ENCODE results near the gene OR4N2. TPM values are rescaled to one million over a fixed set of nuclear protein-coding genes. Genes with fewer than 3 reads are reported as not detected.
"Not testable (repeated sequence)": the region's sequence is repeated elsewhere in the genome, so short reads cannot be mapped to it uniquely, and the experiment has no call there.

The OR4N2 gene
- total and polyA plus RNA-seq, 4 experiments from 2014 or later, result not detected

- H3K4me3 Mint-ChIP-seq; H3K36me3 ChIP-seq (ENCODE audit: insufficient read depth, low read length); H3K4me1 ChIP-seq (ENCODE audit: insufficient read depth, low read length); H3K27me3 Mint-ChIP-seq; H3K9me3 ChIP-seq (ENCODE audit: control insufficient read depth in 1 of 2, low read length in 2 of 2); POLR2A ChIA-PET (ENCODE audit: partially characterized antibody); H3K4me1 Mint-ChIP-seq; H3K9me3 Mint-ChIP-seq; H3K27ac Mint-ChIP-seq; DNase-seq; H3K27ac ChIP-seq (ENCODE audit: low read depth, low read length); H3K36me3 Mint-ChIP-seq; H3K27me3 ChIP-seq (ENCODE audit: insufficient read depth, low read length); H3K4me3 ChIP-seq (ENCODE audit: low read length in 2 of 2); intact Hi-C loops (cut with micrococcal nuclease); CTCF ChIA-PET (ENCODE audit: partially characterized antibody): not testable (repeated sequence)
Measured at GRCh38 chr14:19813171-19813920, 9.8 kb downstream of the OR4N2 start.

GRCh38 chr14:19819879-19820278, 16.3 kb downstream of the OR4N2 start:
- H3K4me1 ChIP-seq (ENCODE audit: insufficient read depth, low read length); H3K36me3 Mint-ChIP-seq; H3K9me3 ChIP-seq (ENCODE audit: control insufficient read depth in 1 of 2, low read length in 2 of 2); H3K4me3 Mint-ChIP-seq; POLR2A ChIA-PET (ENCODE audit: partially characterized antibody); intact Hi-C loops (cut with micrococcal nuclease); CTCF ChIA-PET (ENCODE audit: partially characterized antibody); DNase-seq; H3K27me3 ChIP-seq (ENCODE audit: insufficient read depth, low read length); H3K4me1 Mint-ChIP-seq; H3K4me3 ChIP-seq (ENCODE audit: low read length in 2 of 2); H3K27ac ChIP-seq (ENCODE audit: low read depth, low read length); H3K27me3 Mint-ChIP-seq; H3K36me3 ChIP-seq (ENCODE audit: insufficient read depth, low read length); H3K27ac Mint-ChIP-seq: not testable (repeated sequence)
- H3K9me3 Mint-ChIP-seq, result peaks cover 3 to 15% (median 9%) of the 10 kb centered on the region in 8 donors

DNA sequence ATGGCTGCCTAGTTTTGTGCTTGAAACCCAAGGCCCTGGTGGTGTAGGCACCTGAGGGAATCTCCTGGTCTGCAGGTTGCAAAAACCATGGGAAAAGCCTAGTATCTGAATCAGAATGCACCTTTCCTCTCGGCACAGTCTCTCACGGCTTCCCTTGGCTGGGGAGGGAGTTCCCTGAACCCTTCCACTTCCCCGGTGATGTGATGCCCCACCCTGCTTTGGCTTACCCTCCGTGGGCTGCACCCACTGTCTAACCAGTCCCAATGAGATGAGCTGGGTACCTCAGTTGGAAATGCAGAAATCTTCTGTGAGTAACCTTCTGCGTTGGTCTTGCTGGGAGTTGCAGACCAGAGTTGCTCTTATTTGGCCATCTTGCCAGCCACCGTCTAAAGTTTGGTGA, 17.4 kb downstream of the OR4N2 start:
- intact Hi-C loops (cut with micrococcal nuclease); H3K27ac Mint-ChIP-seq; H3K27me3 ChIP-seq (ENCODE audit: insufficient read depth, low read length); H3K36me3 ChIP-seq (ENCODE audit: insufficient read depth, low read length); DNase-seq; H3K4me3 ChIP-seq (ENCODE audit: low read length in 2 of 2); H3K27me3 Mint-ChIP-seq; H3K4me1 ChIP-seq (ENCODE audit: insufficient read depth, low read length); H3K27ac ChIP-seq (ENCODE audit: low read depth, low read length); H3K36me3 Mint-ChIP-seq; H3K4me3 Mint-ChIP-seq; POLR2A ChIA-PET (ENCODE audit: partially characterized antibody); H3K9me3 ChIP-seq (ENCODE audit: control insufficient read depth in 1 of 2, low read length in 2 of 2); H3K4me1 Mint-ChIP-seq; CTCF ChIA-PET (ENCODE audit: partially characterized antibody): not testable (repeated sequence)
- H3K9me3 Mint-ChIP-seq, result peaks cover 3 to 15% (median 9%) of the 10 kb centered on the region in 8 donors

- H3K9me3 ChIP-seq (ENCODE audit: control insufficient read depth in 1 of 2, low read length in 2 of 2), result no peaks in the 10 kb centered on the region
- Mint-ChIP-seq H3K27me3 (peaks cover 2% of the 10 kb centered on the region in 2 donors), H3K4me1 (no peaks in the 10 kb centered on the region), H3K9me3 (peaks cover 3 to 15% (median 9%) of the 10 kb centered on the region in 8 donors), H3K4me3 (no peak overlapping the region), H3K36me3 (no peaks in the 10 kb centered on the region), H3K27ac (no peak overlapping the region)
- ChIA-PET POLR2A (ENCODE audit: partially characterized antibody) (no interaction called here), CTCF (ENCODE audit: partially characterized antibody) (no interaction called here)
- DNase-seq, result no peak
- H3K36me3 ChIP-seq (ENCODE audit: insufficient read depth, low read length), result no peaks in the 10 kb centered on the region
- no peak overlapping the region for H3K4me3 ChIP-seq (ENCODE audit: low read length in 2 of 2)
- H3K27me3 ChIP-seq (ENCODE audit: insufficient read depth, low read length), result no peaks in the 10 kb centered on the region
- no peak overlapping the region for H3K27ac ChIP-seq (ENCODE audit: low read depth, low read length)
- H3K4me1 ChIP-seq (ENCODE audit: insufficient read depth, low read length), result no peaks in the 10 kb centered on the region
- intact Hi-C loops (cut with micrococcal nuclease), result no loop called here
Measured at GRCh38 chr14:19823178-19823577, 19.6 kb downstream of the OR4N2 start.

- CTCF ChIA-PET (ENCODE audit: partially characterized antibody), result no interaction called here
- Mint-ChIP-seq H3K27me3 (peaks cover 2% of the 10 kb centered on the region in 2 donors), H3K4me1 (no peaks in the 10 kb centered on the region), H3K27ac (no peak overlapping the region), H3K36me3 (no peaks in the 10 kb centered on the region), H3K9me3 (peaks cover 3 to 15% (median 8%) of the 10 kb centered on the region in 8 donors), H3K4me3 (no peak overlapping the region)
- POLR2A ChIA-PET (ENCODE audit: partially characterized antibody), result no interaction called here
- intact Hi-C loops (cut with micrococcal nuclease), result no loop called here
- no peaks in the 10 kb centered on the region for H3K9me3 ChIP-seq (ENCODE audit: control insufficient read depth in 1 of 2, low read length in 2 of 2)
- H3K36me3 ChIP-seq (ENCODE audit: insufficient read depth, low read length), result no peaks in the 10 kb centered on the region
- no peaks in the 10 kb centered on the region for H3K27me3 ChIP-seq (ENCODE audit: insufficient read depth, low read length)
- H3K4me1 ChIP-seq (ENCODE audit: insufficient read depth, low read length), result no peaks in the 10 kb centered on the region
- no peak overlapping the region for H3K4me3 ChIP-seq (ENCODE audit: low read length in 2 of 2)
- H3K27ac ChIP-seq (ENCODE audit: low read depth, low read length), result no peak overlapping the region
- no peak for DNase-seq
Measured at GRCh38 chr14:19823765-19824164, 20.2 kb downstream of the OR4N2 start.

DNA sequence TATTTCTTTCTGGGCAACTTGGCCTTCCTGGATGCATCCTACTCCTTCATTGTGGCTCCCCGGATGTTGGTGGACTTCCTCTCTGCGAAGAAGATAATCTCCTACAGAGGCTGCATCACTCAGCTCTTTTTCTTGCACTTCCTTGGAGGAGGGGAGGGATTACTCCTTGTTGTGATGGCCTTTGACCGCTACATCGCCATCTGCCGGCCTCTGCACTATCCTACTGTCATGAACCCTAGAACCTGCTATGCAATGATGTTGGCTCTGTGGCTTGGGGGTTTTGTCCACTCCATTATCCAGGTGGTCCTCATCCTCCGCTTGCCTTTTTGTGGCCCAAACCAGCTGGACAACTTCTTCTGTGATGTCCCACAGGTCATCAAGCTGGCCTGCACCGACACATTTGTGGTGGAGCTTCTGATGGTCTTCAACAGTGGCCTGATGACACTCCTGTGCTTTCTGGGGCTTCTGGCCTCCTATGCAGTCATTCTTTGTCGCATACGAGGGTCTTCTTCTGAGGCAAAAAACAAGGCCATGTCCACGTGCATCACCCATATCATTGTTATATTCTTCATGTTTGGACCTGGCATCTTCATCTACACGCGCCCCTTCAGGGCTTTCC, 24.2 kb downstream of the OR4N2 start:
- CTCF ChIA-PET (ENCODE audit: partially characterized antibody); H3K4me1 ChIP-seq (ENCODE audit: insufficient read depth, low read length); H3K36me3 Mint-ChIP-seq; H3K4me1 Mint-ChIP-seq; H3K9me3 Mint-ChIP-seq; H3K27me3 Mint-ChIP-seq; H3K27me3 ChIP-seq (ENCODE audit: insufficient read depth, low read length); H3K4me3 ChIP-seq (ENCODE audit: low read length in 2 of 2); H3K27ac ChIP-seq (ENCODE audit: low read depth, low read length); intact Hi-C loops (cut with micrococcal nuclease); H3K4me3 Mint-ChIP-seq; H3K27ac Mint-ChIP-seq; H3K9me3 ChIP-seq (ENCODE audit: control insufficient read depth in 1 of 2, low read length in 2 of 2); H3K36me3 ChIP-seq (ENCODE audit: insufficient read depth, low read length); DNase-seq: not testable (repeated sequence)
- POLR2A ChIA-PET (ENCODE audit: partially characterized antibody), result interaction anchor here (0.6 kb wide), 1 partner anchor 431 kb away, joined by 5 read pairs; no protein-coding TSS in a partner anchor

- DNase-seq, result no peak
- Histone ChIP-seq H3K4me3 (ENCODE audit: low read length in 2 of 2) (no peak overlapping the region), H3K27ac (ENCODE audit: low read depth, low read length) (no peak overlapping the region), H3K9me3 (ENCODE audit: control insufficient read depth in 1 of 2, low read length in 2 of 2) (no peaks in the 10 kb centered on the region), H3K27me3 (ENCODE audit: insufficient read depth, low read length) (no peaks in the 10 kb centered on the region), H3K36me3 (ENCODE audit: insufficient read depth, low read length) (no peaks in the 10 kb centered on the region), H3K4me1 (ENCODE audit: insufficient read depth, low read length) (no peaks in the 10 kb centered on the region)
- ChIA-PET CTCF (ENCODE audit: partially characterized antibody) (no interaction called here), POLR2A (ENCODE audit: partially characterized antibody) (no interaction called here)
- H3K9me3 Mint-ChIP-seq, result peaks cover 0 to 6% (median 0%) of the 10 kb centered on the region in 8 donors
- H3K4me1 Mint-ChIP-seq, result no peaks in the 10 kb centered on the region
- no peak overlapping the region for H3K4me3 Mint-ChIP-seq
- intact Hi-C loops (cut with micrococcal nuclease), result no loop called here
- no peak overlapping the region for H3K27ac Mint-ChIP-seq
- H3K36me3 Mint-ChIP-seq, result no peaks in the 10 kb centered on the region
- peaks cover 0 to under 1% of the 10 kb centered on the region in 2 donors for H3K27me3 Mint-ChIP-seq
Measured at GRCh38 chr14:19828314-19828713, 24.7 kb downstream of the OR4N2 start.

Data from CD4-positive, alpha-beta memory T cell (primary cell).